Measurements from ENCODE around the gene WNT7B.

The WNT7B gene

DNA sequence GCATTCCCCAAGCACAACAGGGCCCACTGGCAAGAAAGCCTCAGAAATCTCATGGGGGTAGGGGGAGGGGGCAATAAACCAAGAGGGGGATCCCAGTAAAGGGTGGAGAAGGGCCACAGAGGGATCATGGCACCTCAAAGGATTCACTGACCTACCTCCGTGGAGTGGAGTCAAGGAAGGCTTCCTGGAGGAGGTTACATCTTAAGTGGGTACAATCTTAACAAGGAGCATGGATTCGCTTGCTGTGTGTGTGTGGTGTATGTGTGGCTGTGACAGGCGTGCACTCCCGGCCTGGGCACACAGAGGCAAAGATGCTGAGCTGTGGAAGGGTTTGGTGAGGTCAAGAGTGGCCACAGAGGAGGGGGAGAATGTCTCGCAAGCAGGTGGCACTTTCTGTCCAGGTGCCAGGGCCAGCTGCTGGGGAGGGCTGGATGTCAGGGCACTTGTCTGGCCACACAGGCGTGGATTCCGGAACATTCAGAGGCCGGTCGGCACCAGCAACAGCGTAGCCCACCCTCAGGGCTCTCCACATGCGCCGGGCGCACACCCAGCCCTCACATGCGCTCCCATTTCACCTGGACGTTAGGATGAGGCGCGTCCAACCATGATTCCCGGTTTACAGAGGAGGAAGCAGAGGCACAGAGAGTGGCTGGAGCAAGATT lies 43.3 kb downstream of the WNT7B start:
- no peaks in the 10 kb centered on the region for H3K36me3 ChIP-seq (ENCODE audit: control insufficient read depth in 5 of 5, insufficient read depth in 5 of 5, low read length in 5 of 5)
- H3K4me3 ChIP-seq (ENCODE audit: low read depth in 1 of 5, low read length in 5 of 5) = no peak overlapping the region
- H3K27ac ChIP-seq (ENCODE audit: low read depth, low read length) = no peak overlapping the region
- peaks cover 0 to 4% (median 0%) of the 10 kb centered on the region in 5 donors for H3K4me1 ChIP-seq (ENCODE audit: control insufficient read depth in 5 of 5, insufficient read depth in 5 of 5, low read length in 5 of 5)
- H3K9ac ChIP-seq (ENCODE audit: low read length in 5 of 5) = no peak overlapping the region
- H3K9me3 ChIP-seq (ENCODE audit: control insufficient read depth in 5 of 5, low read length in 5 of 5) = peaks cover 0 to 4% (median 0%) of the 10 kb centered on the region in 5 donors
- peaks cover 51 to 65% (median 56%) of the 10 kb centered on the region in 5 donors for H3K27me3 ChIP-seq (ENCODE audit: control insufficient read depth in 5 of 5, insufficient read depth in 4 of 5, low read length in 5 of 5)

DNA sequence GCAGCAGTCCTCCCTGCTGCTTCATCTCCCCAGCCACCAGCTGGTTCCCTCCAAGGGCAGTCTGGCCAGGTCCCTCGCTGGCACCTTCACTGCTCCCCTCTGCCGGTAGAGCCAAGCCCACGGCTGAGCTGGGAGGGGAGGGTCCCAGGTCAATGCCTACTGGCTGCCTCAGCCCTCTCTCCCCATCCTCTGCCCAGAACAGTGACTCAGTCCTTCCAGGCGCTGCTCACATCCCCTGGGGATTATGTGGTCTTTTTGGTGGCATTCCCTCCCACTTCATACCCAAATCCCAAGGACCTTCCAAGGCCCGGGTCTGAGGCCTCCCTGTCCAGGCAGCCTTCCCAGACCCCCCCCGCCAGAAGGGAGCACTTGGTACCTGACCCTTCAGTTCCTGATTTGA lies 44.9 kb downstream of the WNT7B start:
- Histone ChIP-seq H3K4me1 (ENCODE audit: control insufficient read depth in 5 of 5, insufficient read depth in 5 of 5, low read length in 5 of 5) (peaks cover 0 to 4% (median 0%) of the 10 kb centered on the region in 5 donors), H3K9me3 (ENCODE audit: control insufficient read depth in 5 of 5, low read length in 5 of 5) (no peaks in the 10 kb centered on the region), H3K36me3 (ENCODE audit: control insufficient read depth in 5 of 5, insufficient read depth in 5 of 5, low read length in 5 of 5) (no peaks in the 10 kb centered on the region), H3K9ac (ENCODE audit: low read length in 5 of 5) (no peak overlapping the region), H3K4me3 (ENCODE audit: low read depth in 1 of 5, low read length in 5 of 5) (no peak overlapping the region), H3K27me3 (ENCODE audit: control insufficient read depth in 5 of 5, insufficient read depth in 4 of 5, low read length in 5 of 5) (peaks cover 47 to 65% (median 56%) of the 10 kb centered on the region in 5 donors), H3K27ac (ENCODE audit: low read depth, low read length) (no peak overlapping the region)

DNA sequence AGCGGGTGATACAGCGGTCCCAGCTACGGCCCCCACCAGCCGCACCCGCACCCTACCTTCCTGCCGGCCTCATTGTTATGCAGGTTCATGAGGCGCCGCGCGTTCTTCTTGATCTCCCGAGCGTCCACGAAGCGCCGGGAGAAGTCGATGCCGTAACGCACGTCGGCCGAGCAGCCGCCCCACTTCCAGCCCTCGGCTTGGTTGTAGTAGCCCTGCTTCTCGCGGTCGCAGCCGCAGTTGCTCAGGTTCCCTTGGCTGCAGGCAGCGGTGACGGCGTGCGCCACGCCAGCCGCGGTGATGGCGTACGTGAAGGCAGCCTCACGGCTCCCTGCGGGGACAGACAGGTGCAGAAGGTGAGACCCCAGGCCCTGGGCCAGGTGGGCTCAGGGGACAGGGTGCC lies 45.9 kb downstream of the WNT7B start:
- Histone ChIP-seq H3K4me3 (ENCODE audit: low read depth in 1 of 5, low read length in 5 of 5) (no peak overlapping the region), H3K36me3 (ENCODE audit: control insufficient read depth in 5 of 5, insufficient read depth in 5 of 5, low read length in 5 of 5) (no peaks in the 10 kb centered on the region), H3K4me1 (ENCODE audit: control insufficient read depth in 5 of 5, insufficient read depth in 5 of 5, low read length in 5 of 5) (peaks cover 0 to 4% (median 0%) of the 10 kb centered on the region in 5 donors), H3K9ac (ENCODE audit: low read length in 5 of 5) (no peak overlapping the region), H3K9me3 (ENCODE audit: control insufficient read depth in 5 of 5, low read length in 5 of 5) (no peaks in the 10 kb centered on the region), H3K27me3 (ENCODE audit: control insufficient read depth in 5 of 5, insufficient read depth in 4 of 5, low read length in 5 of 5) (peaks cover 47 to 57% (median 55%) of the 10 kb centered on the region in 5 donors), H3K27ac (ENCODE audit: low read depth, low read length) (no peak overlapping the region)

DNA sequence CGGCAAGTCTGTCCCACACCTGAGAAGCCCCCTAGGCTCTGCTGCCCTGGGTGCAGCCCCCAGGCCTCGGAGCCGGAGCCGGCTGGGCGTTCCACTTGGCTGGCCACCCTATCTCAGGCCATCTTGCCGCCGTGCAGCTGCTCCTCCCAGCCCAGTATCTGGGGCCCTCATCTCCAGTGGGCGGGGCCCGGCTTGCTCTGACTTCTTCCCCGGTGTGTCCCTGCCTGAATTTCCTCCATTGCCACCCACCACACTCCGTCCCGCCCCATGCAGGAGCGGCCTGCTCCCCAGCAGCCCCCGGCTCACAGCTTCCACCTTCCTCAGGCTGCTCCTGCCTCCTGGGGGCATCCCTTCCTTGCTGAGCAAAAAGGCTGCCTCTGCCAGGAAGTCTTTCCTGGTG lies 46.6 kb downstream of the WNT7B start:
- no peak overlapping the region for H3K4me3 ChIP-seq (ENCODE audit: low read depth in 1 of 5, low read length in 5 of 5)
- H3K27ac ChIP-seq (ENCODE audit: low read depth, low read length) = no peak overlapping the region
- H3K4me1 ChIP-seq (ENCODE audit: control insufficient read depth in 5 of 5, insufficient read depth in 5 of 5, low read length in 5 of 5) = peaks cover 0 to 4% (median 0%) of the 10 kb centered on the region in 5 donors
- H3K9me3 ChIP-seq (ENCODE audit: control insufficient read depth in 5 of 5, low read length in 5 of 5) = no peaks in the 10 kb centered on the region
- no peak overlapping the region for H3K9ac ChIP-seq (ENCODE audit: low read length in 5 of 5)
- no peaks in the 10 kb centered on the region for H3K36me3 ChIP-seq (ENCODE audit: control insufficient read depth in 5 of 5, insufficient read depth in 5 of 5, low read length in 5 of 5)
- H3K27me3 ChIP-seq (ENCODE audit: control insufficient read depth in 5 of 5, insufficient read depth in 4 of 5, low read length in 5 of 5) = peaks cover 42 to 53% (median 48%) of the 10 kb centered on the region in 5 donors

DNA sequence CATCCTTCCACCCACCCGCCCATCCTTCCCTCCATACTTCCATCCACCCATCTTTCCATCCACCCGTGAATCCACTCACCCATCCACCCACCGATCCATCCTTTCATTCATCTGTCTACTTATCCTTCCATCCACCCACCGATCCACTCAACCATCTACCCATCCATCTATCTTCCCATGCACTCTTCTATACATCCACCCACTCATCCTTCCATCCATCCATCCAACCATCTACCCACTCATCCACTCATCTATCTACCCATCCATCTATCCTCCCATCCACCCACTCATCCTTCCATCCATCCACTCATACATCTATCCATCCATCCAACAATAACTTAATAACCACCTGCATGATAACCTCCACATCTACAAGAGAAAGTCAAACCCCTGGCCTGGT lies 47.3 kb downstream of the WNT7B start:
- no peaks in the 10 kb centered on the region for H3K4me1 ChIP-seq (ENCODE audit: control insufficient read depth in 5 of 5, insufficient read depth in 5 of 5, low read length in 5 of 5)
- H3K36me3 ChIP-seq (ENCODE audit: control insufficient read depth in 5 of 5, insufficient read depth in 5 of 5, low read length in 5 of 5) = no peaks in the 10 kb centered on the region
- H3K9ac ChIP-seq (ENCODE audit: low read length in 5 of 5) = no peak overlapping the region
- H3K27ac ChIP-seq (ENCODE audit: low read depth, low read length) = no peak overlapping the region
- H3K9me3 ChIP-seq (ENCODE audit: control insufficient read depth in 5 of 5, low read length in 5 of 5) = no peaks in the 10 kb centered on the region
- H3K27me3 ChIP-seq (ENCODE audit: control insufficient read depth in 5 of 5, insufficient read depth in 4 of 5, low read length in 5 of 5) = peaks cover 37 to 48% (median 44%) of the 10 kb centered on the region in 5 donors
- H3K4me3 ChIP-seq (ENCODE audit: low read depth in 1 of 5, low read length in 5 of 5) = no peak overlapping the region

DNA sequence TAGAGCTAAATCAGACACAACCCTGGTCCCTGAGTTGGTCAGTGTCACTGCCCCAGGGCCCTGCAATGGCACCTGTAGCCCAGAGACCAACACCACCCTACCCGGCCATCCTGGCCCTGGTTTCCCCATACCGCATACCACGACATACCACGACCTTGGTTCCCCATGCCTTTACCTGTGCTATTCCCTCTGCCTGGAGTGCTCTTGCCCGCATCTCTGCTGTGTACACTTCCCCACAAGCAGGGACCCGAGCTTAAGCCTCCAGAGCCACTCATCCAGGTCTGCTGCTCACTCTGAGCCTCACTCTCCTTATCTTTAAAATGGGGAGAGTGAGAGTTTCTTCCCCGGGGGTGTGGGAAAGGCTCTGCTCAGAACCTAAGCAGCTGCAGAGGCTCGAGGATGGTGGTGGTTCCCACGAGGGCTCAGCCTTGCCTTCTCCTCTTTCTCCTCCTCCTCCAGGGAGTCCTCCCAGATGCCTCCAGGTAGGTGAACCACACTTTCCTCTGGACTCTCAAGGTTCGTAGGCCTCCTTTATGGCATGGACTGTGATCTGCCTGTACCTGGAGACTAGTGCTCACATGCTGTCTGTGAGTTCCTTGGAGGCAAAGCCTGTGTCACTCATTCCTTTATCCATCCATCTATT lies 48.1 kb downstream of the WNT7B start:
- Histone ChIP-seq H3K9me3 (ENCODE audit: control insufficient read depth in 5 of 5, low read length in 5 of 5) (no peaks in the 10 kb centered on the region), H3K27me3 (ENCODE audit: control insufficient read depth in 5 of 5, insufficient read depth in 4 of 5, low read length in 5 of 5) (peaks cover 34 to 42% (median 36%) of the 10 kb centered on the region in 5 donors), H3K27ac (ENCODE audit: low read depth, low read length) (no peak overlapping the region), H3K9ac (ENCODE audit: low read length in 5 of 5) (no peak overlapping the region), H3K36me3 (ENCODE audit: control insufficient read depth in 5 of 5, insufficient read depth in 5 of 5, low read length in 5 of 5) (no peaks in the 10 kb centered on the region), H3K4me3 (ENCODE audit: low read depth in 1 of 5, low read length in 5 of 5) (no peak overlapping the region), H3K4me1 (ENCODE audit: control insufficient read depth in 5 of 5, insufficient read depth in 5 of 5, low read length in 5 of 5) (no peaks in the 10 kb centered on the region)

DNA sequence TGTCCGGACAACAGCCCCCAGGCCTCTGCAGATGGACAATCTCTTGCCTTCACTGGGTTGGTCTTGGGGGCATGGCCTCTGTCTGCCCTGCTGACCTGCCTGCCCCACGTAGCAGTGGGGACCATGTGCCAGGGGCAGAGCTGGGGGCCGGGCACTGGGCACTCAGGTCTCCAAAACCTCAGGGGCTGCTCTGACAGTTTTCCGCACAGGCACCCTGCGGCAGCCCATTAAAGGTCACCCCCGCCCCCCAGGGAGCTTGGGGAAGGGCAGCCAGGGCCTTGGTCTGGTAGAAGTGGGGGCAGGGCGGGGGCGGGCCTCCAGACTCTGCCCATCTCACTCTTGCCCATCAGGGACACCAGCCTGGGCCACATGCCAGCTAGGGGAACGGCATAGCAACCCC lies 49.9 kb downstream of the WNT7B start:
- Histone ChIP-seq H3K27ac (ENCODE audit: low read depth, low read length) (no peak overlapping the region), H3K9me3 (ENCODE audit: control insufficient read depth in 5 of 5, low read length in 5 of 5) (no peaks in the 10 kb centered on the region), H3K27me3 (ENCODE audit: control insufficient read depth in 5 of 5, insufficient read depth in 4 of 5, low read length in 5 of 5) (peaks cover 22 to 32% (median 28%) of the 10 kb centered on the region in 5 donors), H3K4me3 (ENCODE audit: low read depth in 1 of 5, low read length in 5 of 5) (no peak overlapping the region), H3K36me3 (ENCODE audit: control insufficient read depth in 5 of 5, insufficient read depth in 5 of 5, low read length in 5 of 5) (no peaks in the 10 kb centered on the region), H3K4me1 (ENCODE audit: control insufficient read depth in 5 of 5, insufficient read depth in 5 of 5, low read length in 5 of 5) (no peaks in the 10 kb centered on the region), H3K9ac (ENCODE audit: low read length in 5 of 5) (no peak overlapping the region)

DNA sequence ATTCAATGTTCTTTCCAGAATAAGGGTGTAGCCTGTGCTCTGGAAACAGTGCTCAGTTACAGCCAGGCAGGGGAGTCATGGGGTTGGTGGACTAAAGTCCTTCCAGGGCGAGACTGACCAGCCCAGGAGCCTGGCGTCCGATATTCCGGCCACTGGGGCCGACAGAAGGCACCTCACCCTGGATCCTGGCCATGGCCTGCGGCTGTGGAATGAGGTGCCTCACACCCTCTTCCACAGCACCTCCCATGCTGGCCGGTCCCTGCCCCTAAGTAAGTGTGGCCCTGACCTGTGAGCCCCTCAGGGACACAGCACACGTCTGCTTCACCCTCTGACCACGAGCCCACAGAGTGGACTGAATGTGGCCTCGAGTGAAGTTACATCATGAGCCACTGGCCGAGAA lies 50.5 kb downstream of the WNT7B start:
- Histone ChIP-seq H3K27ac (ENCODE audit: low read depth, low read length) (no peak overlapping the region), H3K9ac (ENCODE audit: low read length in 5 of 5) (no peak overlapping the region), H3K36me3 (ENCODE audit: control insufficient read depth in 5 of 5, insufficient read depth in 5 of 5, low read length in 5 of 5) (no peaks in the 10 kb centered on the region), H3K4me1 (ENCODE audit: control insufficient read depth in 5 of 5, insufficient read depth in 5 of 5, low read length in 5 of 5) (no peaks in the 10 kb centered on the region), H3K9me3 (ENCODE audit: control insufficient read depth in 5 of 5, low read length in 5 of 5) (no peaks in the 10 kb centered on the region), H3K27me3 (ENCODE audit: control insufficient read depth in 5 of 5, insufficient read depth in 4 of 5, low read length in 5 of 5) (peaks cover 17 to 27% (median 24%) of the 10 kb centered on the region in 5 donors), H3K4me3 (ENCODE audit: low read depth in 1 of 5, low read length in 5 of 5) (no peak overlapping the region)

DNA sequence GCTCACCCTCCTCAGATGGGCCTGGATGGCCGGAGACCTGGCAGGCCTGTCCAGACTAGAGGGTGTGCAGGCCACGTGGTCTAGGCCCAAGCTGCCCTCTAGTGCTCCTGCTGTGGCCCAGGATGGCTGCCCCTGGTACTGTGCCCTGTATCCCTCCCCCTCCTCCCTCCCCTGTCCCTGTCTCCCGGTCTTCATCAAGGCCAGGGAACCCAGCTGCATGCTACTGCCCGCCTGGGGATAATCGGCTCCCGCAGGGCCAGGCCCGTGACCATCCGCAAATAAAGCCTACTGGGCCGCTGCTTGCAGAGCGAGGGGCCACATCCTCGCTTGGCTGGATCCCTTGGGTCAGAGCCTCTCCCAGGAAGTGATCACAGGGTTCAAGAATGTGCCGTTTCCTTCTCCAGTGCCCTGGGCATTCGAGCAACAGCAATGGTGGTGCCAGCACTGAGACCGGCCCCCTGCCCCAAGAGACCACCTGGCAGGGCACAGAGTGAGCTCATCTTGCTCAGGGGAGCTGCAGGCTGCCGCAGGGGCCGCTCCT lies 51.1 kb downstream of the WNT7B start:
- Histone ChIP-seq H3K9ac (ENCODE audit: low read length in 5 of 5) (no peak overlapping the region), H3K4me3 (ENCODE audit: low read depth in 1 of 5, low read length in 5 of 5) (no peak overlapping the region), H3K36me3 (ENCODE audit: control insufficient read depth in 5 of 5, insufficient read depth in 5 of 5, low read length in 5 of 5) (no peaks in the 10 kb centered on the region), H3K4me1 (ENCODE audit: control insufficient read depth in 5 of 5, insufficient read depth in 5 of 5, low read length in 5 of 5) (no peaks in the 10 kb centered on the region), H3K27me3 (ENCODE audit: control insufficient read depth in 5 of 5, insufficient read depth in 4 of 5, low read length in 5 of 5) (peaks cover 15 to 24% (median 19%) of the 10 kb centered on the region in 5 donors), H3K9me3 (ENCODE audit: control insufficient read depth in 5 of 5, low read length in 5 of 5) (no peaks in the 10 kb centered on the region), H3K27ac (ENCODE audit: low read depth, low read length) (no peak overlapping the region)

DNA sequence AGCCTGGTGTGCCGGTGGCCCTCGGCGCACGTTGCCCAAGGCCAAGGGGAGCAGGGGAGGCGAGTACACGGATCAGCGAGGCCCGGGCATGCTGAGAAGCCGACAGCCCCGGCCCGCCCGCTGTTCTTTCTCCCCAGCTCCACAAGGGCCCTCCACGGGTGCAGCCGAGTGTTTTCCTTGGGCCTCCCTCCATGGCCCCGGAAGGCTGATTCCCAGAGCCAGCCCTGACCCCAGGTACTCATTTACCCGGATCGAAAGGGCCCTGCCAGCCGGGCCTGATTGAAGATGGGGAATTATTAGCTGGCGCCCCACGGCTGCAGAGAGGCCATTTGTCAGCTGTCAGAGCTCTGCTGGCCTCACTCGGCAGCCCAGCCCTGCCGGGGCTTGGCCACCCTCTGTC lies 53.1 kb downstream of the WNT7B start:
- no peaks in the 10 kb centered on the region for H3K36me3 ChIP-seq (ENCODE audit: control insufficient read depth in 5 of 5, insufficient read depth in 5 of 5, low read length in 5 of 5)

More for the DNA sequence above, 53.1 kb downstream of the WNT7B start:
- no peaks in the 10 kb centered on the region for H3K4me1 ChIP-seq (ENCODE audit: control insufficient read depth in 5 of 5, insufficient read depth in 5 of 5, low read length in 5 of 5)
- no peak overlapping the region for H3K4me3 ChIP-seq (ENCODE audit: low read depth in 1 of 5, low read length in 5 of 5)
- H3K27me3 ChIP-seq (ENCODE audit: control insufficient read depth in 5 of 5, insufficient read depth in 4 of 5, low read length in 5 of 5) = peaks cover 14 to 27% (median 20%) of the 10 kb centered on the region in 5 donors
- H3K9ac ChIP-seq (ENCODE audit: low read length in 5 of 5) = no peak overlapping the region
- H3K9me3 ChIP-seq (ENCODE audit: control insufficient read depth in 5 of 5, low read length in 5 of 5) = no peaks in the 10 kb centered on the region
- H3K27ac ChIP-seq (ENCODE audit: low read depth, low read length) = no peak overlapping the region
